ENCODE results near the gene RAD51B. TPM values are rescaled to one million over a fixed set of nuclear protein-coding genes. Genes with fewer than 3 reads are reported as not detected.

RAD51B gene
- total RNA-seq, 1 experiment from 2014 or later = 29.9 TPM

GRCh38 chr14:68739701-68740100 is 920.1 kb downstream of the RAD51B start:
- no peaks in the 10 kb centered on the region for H4K20me1 ChIP-seq (ENCODE audit: insufficient read depth)
- no peaks in the 10 kb centered on the region for H3K27me3 ChIP-seq (ENCODE audit: insufficient read depth, low read depth)
- no peaks in the 10 kb centered on the region for H3K9me2 ChIP-seq (ENCODE audit: insufficient read depth)
- intact Hi-C loops (cut with micrococcal nuclease; ENCODE audit: unreplicated experiment) = no loop called here
- no peak for DNase-seq
- H3K36me3 ChIP-seq (ENCODE audit: low read depth) = no peaks in the 10 kb centered on the region
- no peak overlapping the region for H3K4me3 ChIP-seq
- H3K79me2 ChIP-seq (ENCODE audit: low read depth) = no peaks in the 10 kb centered on the region
- BruUV-seq (replicated peaks) = no TSS peak
- H3K9me3 ChIP-seq (ENCODE audit: insufficient read depth, low read depth) = no peaks in the 10 kb centered on the region; the same call in 1 of the 2 replicates
- ChIA-PET POLR2A (ENCODE audit: unreplicated experiment) (interaction anchor here (0.6 kb wide), 1 partner anchor 9 kb away, joined by 4 read pairs; no protein-coding TSS in a partner anchor), CTCF (no interaction called here)
- peaks cover 6% of the 10 kb centered on the region for H3K4me1 ChIP-seq (replicated peaks; ENCODE audit: insufficient read depth)
- TF ChIP-seq CTCF (conservative IDR thresholded peaks at IDR 0.05) = no peak
- no peak for TF ChIP-seq EZH2 (IDR thresholded peaks at IDR 0.05; ENCODE audit: low read depth)
- H2AFZ ChIP-seq = no peak overlapping the region
- H3K4me2 ChIP-seq = no peak overlapping the region
- no peak overlapping the region for H3K27ac ChIP-seq
- H3F3A ChIP-seq (ENCODE audit: insufficient read depth, low read depth) = no peaks in the 10 kb centered on the region

GRCh38 chr14:68740788-68741476 is 921.4 kb downstream of the RAD51B start:
- CTCF ChIA-PET = no interaction called here

GRCh38 chr14:68741477-68741791 is 921.9 kb downstream of the RAD51B start:
- Histone ChIP-seq H3K4me3 (no peak overlapping the region), H3K36me3 (ENCODE audit: low read depth) (no peaks in the 10 kb centered on the region), H3K4me1 (replicated peaks; ENCODE audit: insufficient read depth) (peaks cover 5% of the 10 kb centered on the region), H4K20me1 (ENCODE audit: insufficient read depth) (no peaks in the 10 kb centered on the region), H3K9me3 (ENCODE audit: insufficient read depth, low read depth) (no peaks in the 10 kb centered on the region; the same call in 1 of the 2 replicates), H3K4me2 (no peak overlapping the region), H3K27me3 (ENCODE audit: insufficient read depth, low read depth) (no peaks in the 10 kb centered on the region), H3F3A (ENCODE audit: insufficient read depth, low read depth) (no peaks in the 10 kb centered on the region), H3K79me2 (ENCODE audit: low read depth) (no peaks in the 10 kb centered on the region), H3K27ac (no peak overlapping the region), H3K9me2 (ENCODE audit: insufficient read depth) (no peaks in the 10 kb centered on the region), H2AFZ (no peak overlapping the region)
- DNase-seq = no peak
- TF ChIP-seq EZH2 (IDR thresholded peaks at IDR 0.05; ENCODE audit: low read depth) (no peak), CTCF (conservative IDR thresholded peaks at IDR 0.05) (no peak)
- CTCF ChIA-PET = no interaction called here
- intact Hi-C loops (cut with micrococcal nuclease; ENCODE audit: unreplicated experiment) = no loop called here
- BruUV-seq (replicated peaks) = no TSS peak
- POLR2A ChIA-PET (ENCODE audit: unreplicated experiment) = no interaction called here

More at GRCh38 chr14:68740788-68741476, 921.4 kb downstream of the RAD51B start:
- Histone ChIP-seq H3K9me3 (ENCODE audit: insufficient read depth, low read depth) (no peaks in the 10 kb centered on the region; the same call in 1 of the 2 replicates), H4K20me1 (ENCODE audit: insufficient read depth) (no peaks in the 10 kb centered on the region), H3K36me3 (ENCODE audit: low read depth) (no peaks in the 10 kb centered on the region), H3K79me2 (ENCODE audit: low read depth) (no peaks in the 10 kb centered on the region), H3K4me3 (no peak overlapping the region), H3F3A (ENCODE audit: insufficient read depth, low read depth) (no peaks in the 10 kb centered on the region), H2AFZ (no peak overlapping the region), H3K4me2 (no peak overlapping the region), H3K4me1 (replicated peaks; ENCODE audit: insufficient read depth) (peaks cover 6% of the 10 kb centered on the region), H3K27me3 (ENCODE audit: insufficient read depth, low read depth) (no peaks in the 10 kb centered on the region), H3K27ac (no peak overlapping the region), H3K9me2 (ENCODE audit: insufficient read depth) (no peaks in the 10 kb centered on the region)
- no TSS peak for BruUV-seq (replicated peaks)
- DNase-seq = no peak
- intact Hi-C loops (cut with micrococcal nuclease; ENCODE audit: unreplicated experiment) = no loop called here
- no peak for TF ChIP-seq CTCF (conservative IDR thresholded peaks at IDR 0.05)
- no peak for TF ChIP-seq EZH2 (IDR thresholded peaks at IDR 0.05; ENCODE audit: low read depth)
- POLR2A ChIA-PET (ENCODE audit: unreplicated experiment) = no interaction called here
